HTERT RPE-1 (cell line): ENCODE results near the gene PNPLA2.

Source experiments
- in situ Hi-C: fragments of 300-500 bp; cut with MboI; formaldehyde crosslinking; loops from 4 replicates; pipeline ENCODE4 v1.14.3; 2020; ENCODE audit warnings: low sequenced_read_pairs

The PNPLA2 gene

GRCh38 chr11:870418-870817 lies 51.7 kb downstream of the PNPLA2 start:
- in situ Hi-C loops = no loop called here

- in situ Hi-C loops = no loop called here
Observed at GRCh38 chr11:871472-871871, 52.8 kb downstream of the PNPLA2 start.

- in situ Hi-C loops = no loop called here
Observed at GRCh38 chr11:872799-873198, 54.1 kb downstream of the PNPLA2 start.

- in situ Hi-C loops = no loop called here
Observed at GRCh38 chr11:873706-874105, 55.0 kb downstream of the PNPLA2 start.
